Measurements from ENCODE around the gene ZNF580. TPM values are rescaled to one million over a fixed set of nuclear protein-coding genes. Genes with fewer than 3 reads are reported as not detected.

The ZNF580 gene
- total and polyA plus RNA-seq, 2 of the 13 experiments (the other 11 are each of a cell fraction or from before 2014, with no cell fraction given), result 4.4 to 6.0 TPM

- no peak for TF ChIP-seq EP300 (IDR thresholded peaks at IDR 0.05; ENCODE audit: low read depth in 2 of 2, low read length in 2 of 2)
- no peak for TF ChIP-seq EP300 (CRISPR knock-in tag; IDR thresholded peaks at IDR 0.05; ENCODE audit: borderline replicate concordance)
- TF ChIP-seq HNF1B (CRISPR knock-in tag; IDR thresholded peaks at IDR 0.05), result 0 out of 2 replicates have a peak, but pooled peaks have one; percentile 40
- no peak for TF ChIP-seq ETV5 (CRISPR knock-in tag; IDR thresholded peaks at IDR 0.05; ENCODE audit: borderline replicate concordance)
These were observed 39.7 kb upstream of the ZNF580 start (continued) for GRCh38 chr19:55601084-55601483.

- peaks cover 0 to 6% of the 10 kb centered on the region in 2 experiments; a peak in 3 of 5 replicates for H3K36me3 ChIP-seq (replicated peaks in 1 of 2; ENCODE audit: control insufficient read depth in 1 of 2, insufficient read depth in 2 of 2, low read length in 2 of 2)
- no peak for DNase-seq (ENCODE audit: low spot score)
- H3K4me1 ChIP-seq (ENCODE audit: insufficient read depth, low read length), result peaks cover 53% of the 10 kb centered on the region
- ChIA-PET POLR2A (interaction anchor here (1.2 to 4.9 kb wide), 2 partner anchors 17 to 55 kb away, joined by 3 to 66 read pairs; no protein-coding TSS in a partner anchor), CTCF (ENCODE audit: low intra/inter-chr PET ratio, low total read pairs) (no interaction called here)
- TF ChIP-seq ZBTB42 (CRISPR knock-in tag; IDR thresholded peaks at IDR 0.05), result no peak
- TF ChIP-seq AGO2 (optimal IDR thresholded peaks at IDR 0.05; ENCODE audit: low read depth, low read length), result peak; percentile 37
- peak; percentile 10; the same call in 1 of the 2 replicates for TF ChIP-seq ZNF687 (CRISPR knock-in tag; IDR thresholded peaks at IDR 0.05)
- H4K20me1 ChIP-seq (ENCODE audit: insufficient read depth, low read length), result 0 out of 2 replicates have a peak, but pooled peaks cover 6% of the 10 kb centered on the region
- peak overlapping the region; percentile 75; the same call in 1 of the 2 replicates for H3K9ac ChIP-seq (ENCODE audit: insufficient read depth, low read depth, low read length)
- no peak overlapping the region for H2AFZ ChIP-seq (ENCODE audit: low read length)
- H3K27ac ChIP-seq (ENCODE audit: extremely low read length, insufficient read depth, low read length), result peak overlapping the region; percentile 98
- WGBS (ENCODE audit: low lambda C conversion rate), result 95% methylated on average over 32 of the region's 60 CpGs
- H3K79me2 ChIP-seq (ENCODE audit: insufficient read depth, low read length), result peaks cover 12% of the 10 kb centered on the region
- no peak for ATAC-seq
- in situ Hi-C loops (cut with HindIII; ENCODE audit: extremely low pct_ligation_motif_present, low pct_unique_long_range_greater_than_20kb) (no loop called here), intact Hi-C loops (cut with micrococcal nuclease; ENCODE audit: unreplicated experiment) (loop anchor here (10.0 kb wide), 1 partner anchor 48 kb away; no protein-coding TSS in a partner anchor)
- H3K4me2 ChIP-seq (ENCODE audit: low read depth, low read length), result no peak overlapping the region
- no peak for FAIRE-seq
- BruUV-seq (replicated peaks), result no TSS peak
- no peaks in the 10 kb centered on the region for H3K9me3 ChIP-seq (ENCODE audit: low read length)
- no peaks in the 10 kb centered on the region; a peak in 1 of 5 replicates for H3K27me3 ChIP-seq (ENCODE audit: control insufficient read depth in 1 of 2, insufficient read depth in 2 of 2, low read length in 2 of 2)
- no peak overlapping the region for H3K4me3 ChIP-seq (replicated peaks in 1 of 3; ENCODE audit: insufficient read depth in 1 of 3, low read depth in 2 of 3, low read length in 3 of 3)
These were observed 38.4 kb upstream of the ZNF580 start for GRCh38 chr19:55602104-55603001.
